GM10248 (cell line): ENCODE measurements around the gene TMEM45A.
"Not testable (repeated sequence)": the region's sequence is repeated elsewhere in the genome, so short reads cannot be mapped to it uniquely, and the experiment has no call there.

Source experiments
- CTCF ChIA-PET: fragments of 300-600 bp; sonication (Branson Sonifier 250); formaldehyde crosslinking; extraction: SDS; loops from one replicate; lab custom pipeline; 2021; ENCODE audit warnings: antibody characterized with exemption; lab: Yijun Ruan, JAX
- POLR2A ChIA-PET: fragments of 350-650 bp; sonication (Branson Sonifier 250); formaldehyde crosslinking; extraction: SDS; loops from one replicate; lab custom pipeline; 2020; ENCODE audit warnings: antibody characterized with exemption; lab: Yijun Ruan, JAX
- DNase-seq: peaks from one replicate; pipeline ENCODE4 v3.0.0; 2012; ENCODE audit errors: extremely low spot score
- TF ChIP-seq, protein P1 (sequence below): IDR thresholded peaks from 2 replicates; pipeline ENCODE4 v1.5.1; 2012; ENCODE audit warnings: mild to moderate bottlenecking, low read depth; ENCODE audit errors: extremely low read depth, missing control alignments, control extremely low read depth

The TMEM45A gene

DNA sequence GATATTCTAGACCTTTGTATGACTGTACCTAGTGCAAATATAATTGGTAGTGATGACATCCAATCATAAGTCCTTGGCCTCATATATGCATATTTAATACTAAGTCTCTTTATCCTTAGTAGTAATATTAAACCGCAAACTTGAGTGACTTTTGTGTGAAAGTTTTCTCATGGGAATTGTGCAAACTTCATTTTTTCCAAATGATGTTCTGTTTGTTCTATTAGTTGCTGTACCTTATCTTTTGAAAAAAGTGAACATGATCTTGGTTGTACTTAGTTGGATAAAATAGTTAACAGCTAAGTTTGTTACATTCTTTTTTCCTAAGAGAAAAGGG lies 43.2 kb downstream of the TMEM45A start:
- no peak for DNase-seq
- ChIA-PET POLR2A (no interaction called here), CTCF (no interaction called here)
- TF ChIP-seq, protein P1, sequence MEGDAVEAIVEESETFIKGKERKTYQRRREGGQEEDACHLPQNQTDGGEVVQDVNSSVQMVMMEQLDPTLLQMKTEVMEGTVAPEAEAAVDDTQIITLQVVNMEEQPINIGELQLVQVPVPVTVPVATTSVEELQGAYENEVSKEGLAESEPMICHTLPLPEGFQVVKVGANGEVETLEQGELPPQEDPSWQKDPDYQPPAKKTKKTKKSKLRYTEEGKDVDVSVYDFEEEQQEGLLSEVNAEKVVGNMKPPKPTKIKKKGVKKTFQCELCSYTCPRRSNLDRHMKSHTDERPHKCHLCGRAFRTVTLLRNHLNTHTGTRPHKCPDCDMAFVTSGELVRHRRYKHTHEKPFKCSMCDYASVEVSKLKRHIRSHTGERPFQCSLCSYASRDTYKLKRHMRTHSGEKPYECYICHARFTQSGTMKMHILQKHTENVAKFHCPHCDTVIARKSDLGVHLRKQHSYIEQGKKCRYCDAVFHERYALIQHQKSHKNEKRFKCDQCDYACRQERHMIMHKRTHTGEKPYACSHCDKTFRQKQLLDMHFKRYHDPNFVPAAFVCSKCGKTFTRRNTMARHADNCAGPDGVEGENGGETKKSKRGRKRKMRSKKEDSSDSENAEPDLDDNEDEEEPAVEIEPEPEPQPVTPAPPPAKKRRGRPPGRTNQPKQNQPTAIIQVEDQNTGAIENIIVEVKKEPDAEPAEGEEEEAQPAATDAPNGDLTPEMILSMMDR, result no peak

DNA sequence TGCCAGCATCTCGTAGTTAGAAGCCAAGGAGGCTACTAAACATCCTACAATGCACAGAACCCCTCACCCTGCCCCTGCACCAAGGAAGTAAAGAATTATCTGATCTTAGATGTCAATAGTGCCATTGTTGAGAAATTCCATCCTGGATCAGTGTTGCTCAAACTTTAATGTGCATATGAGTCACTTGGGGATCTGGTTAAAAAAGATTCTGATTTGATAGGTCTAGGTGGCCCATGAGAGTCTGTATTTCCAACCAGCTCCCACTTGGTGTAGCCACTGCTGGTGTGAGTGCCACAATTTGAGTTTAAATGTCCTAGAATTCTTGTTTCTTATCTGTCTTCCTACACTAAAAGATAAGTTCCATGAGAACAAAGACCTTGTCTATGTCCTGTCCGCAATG lies 43.7 kb downstream of the TMEM45A start:
- ChIA-PET POLR2A (no interaction called here), CTCF (no interaction called here)
- no peak for DNase-seq
- TF ChIP-seq, protein P1, result no peak

DNA sequence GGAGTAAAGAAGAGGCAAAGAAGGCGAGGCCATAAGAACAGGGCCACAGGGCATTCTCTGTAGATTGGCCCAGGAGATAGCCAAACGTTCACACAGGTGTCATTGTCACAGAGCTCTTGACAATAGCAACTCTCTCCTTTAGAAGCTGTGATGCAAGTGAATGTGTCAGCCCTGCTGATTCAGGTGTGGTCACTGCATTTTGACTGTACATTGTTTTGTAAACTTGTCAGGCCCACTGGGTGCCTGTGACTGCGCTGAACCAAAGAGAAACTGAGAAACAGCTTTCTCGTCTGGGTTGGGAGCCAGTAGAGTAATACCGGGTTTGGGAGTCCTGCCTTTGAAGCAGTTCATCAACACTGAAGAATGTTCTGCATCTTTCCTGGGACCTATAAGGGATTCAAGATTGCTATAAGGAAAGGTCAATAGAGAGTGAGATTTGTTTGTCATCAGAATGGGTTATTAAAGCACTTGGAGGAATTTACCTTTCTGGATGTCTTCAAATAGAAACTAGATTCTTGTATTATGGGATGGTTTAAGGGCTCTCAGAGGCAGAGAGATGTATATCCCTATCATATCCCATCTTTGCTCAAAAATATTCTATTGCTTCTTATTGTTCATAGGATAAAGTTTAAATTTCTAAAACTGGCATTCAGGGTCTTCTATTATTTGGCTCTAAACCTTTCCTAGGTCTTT lies 45.4 kb downstream of the TMEM45A start:
- ChIA-PET CTCF (interaction anchor here (1.2 kb wide), 1 partner anchor 15 kb away, joined by 3 read pairs; no protein-coding TSS in a partner anchor), POLR2A (interaction anchor here (0.6 kb wide), 1 partner anchor 223 kb away, joined by 5 read pairs; no protein-coding TSS in a partner anchor)
- TF ChIP-seq, protein P1, result no peak
- DNase-seq, result no peak

DNA sequence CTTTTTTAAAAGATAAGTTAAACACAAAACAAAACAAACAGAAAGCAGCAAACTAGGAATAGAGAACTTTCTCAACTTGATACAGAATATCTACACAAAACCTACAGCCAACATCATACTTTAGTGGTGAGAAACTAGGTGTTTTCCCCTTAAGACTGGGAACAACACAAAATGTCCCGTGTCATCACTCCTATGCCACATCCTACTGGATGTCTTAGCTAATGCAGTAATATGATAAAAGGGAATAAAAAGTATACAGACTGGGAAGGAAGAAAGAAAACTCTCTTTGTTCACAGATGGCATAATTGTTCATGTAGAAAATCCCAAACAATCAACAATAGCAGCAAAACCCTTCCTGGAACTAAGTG lies 45.9 kb downstream of the TMEM45A start:
- no peak for DNase-seq
- CTCF ChIA-PET, result interaction anchor here (1.2 kb wide), 1 partner anchor 16 kb away, joined by 3 read pairs; no protein-coding TSS in a partner anchor
- POLR2A ChIA-PET, result no interaction called here
- TF ChIP-seq, protein P1, result no peak

DNA sequence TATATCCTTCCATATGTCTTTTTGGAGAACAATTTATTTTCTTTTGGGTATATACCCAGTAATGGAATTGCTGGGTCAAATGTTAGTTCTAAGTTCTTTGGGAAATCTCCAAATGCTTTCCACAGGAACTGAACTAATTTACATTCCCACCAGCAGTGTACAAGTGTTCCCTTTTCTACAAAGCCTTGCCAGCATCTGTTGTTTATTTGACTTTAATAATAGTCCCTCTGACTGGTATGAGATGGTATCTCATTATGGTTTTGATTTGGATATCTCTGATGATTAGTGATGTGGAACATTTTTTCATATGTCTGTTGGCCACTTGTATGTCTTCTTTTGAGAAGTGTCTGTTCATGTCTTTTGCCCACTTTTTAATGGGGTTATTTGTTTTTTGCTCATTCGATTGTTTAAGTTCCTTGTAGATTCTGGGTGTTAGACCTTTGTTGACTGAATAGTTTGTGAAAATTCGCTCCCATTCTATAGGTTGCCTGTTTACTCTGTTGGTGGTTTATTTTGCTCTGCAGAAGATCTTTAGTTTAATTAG lies 48.4 kb downstream of the TMEM45A start:
- CTCF ChIA-PET, result interaction anchor here (1.2 kb wide), 1 partner anchor 34 kb away, joined by 3 read pairs; no protein-coding TSS in a partner anchor

DNA sequence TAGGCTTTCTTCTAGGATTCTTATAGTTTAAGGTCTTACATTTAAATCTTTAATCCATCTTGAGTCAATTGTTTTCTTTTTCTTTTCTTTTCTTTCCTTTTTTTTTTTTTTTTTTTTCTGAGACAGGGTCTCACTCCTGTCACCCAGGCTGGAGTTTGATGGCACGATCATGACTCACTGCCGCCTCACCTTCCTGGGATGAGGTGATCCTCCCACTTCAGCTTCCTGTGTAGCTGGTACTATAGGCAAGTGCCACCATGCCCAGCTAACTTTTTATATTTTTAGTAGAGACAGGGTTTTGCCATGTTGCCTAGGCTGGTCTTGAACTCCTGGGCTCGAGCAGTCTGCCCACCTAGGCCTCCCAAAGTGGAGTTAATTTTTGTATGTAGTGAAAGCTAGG lies 49.0 kb downstream of the TMEM45A start:
- POLR2A ChIA-PET, DNase-seq: not testable (repeated sequence)
- CTCF ChIA-PET, result interaction anchor here (1.2 to 1.7 kb wide), 2 partner anchors 11 to 78 kb away, joined by 3 to 5 read pairs; no protein-coding TSS in a partner anchor

More for the DNA sequence above, 48.4 kb downstream of the TMEM45A start:
- TF ChIP-seq, protein P1, result no peak
- no peak for DNase-seq
- POLR2A ChIA-PET, result no interaction called here

DNA sequence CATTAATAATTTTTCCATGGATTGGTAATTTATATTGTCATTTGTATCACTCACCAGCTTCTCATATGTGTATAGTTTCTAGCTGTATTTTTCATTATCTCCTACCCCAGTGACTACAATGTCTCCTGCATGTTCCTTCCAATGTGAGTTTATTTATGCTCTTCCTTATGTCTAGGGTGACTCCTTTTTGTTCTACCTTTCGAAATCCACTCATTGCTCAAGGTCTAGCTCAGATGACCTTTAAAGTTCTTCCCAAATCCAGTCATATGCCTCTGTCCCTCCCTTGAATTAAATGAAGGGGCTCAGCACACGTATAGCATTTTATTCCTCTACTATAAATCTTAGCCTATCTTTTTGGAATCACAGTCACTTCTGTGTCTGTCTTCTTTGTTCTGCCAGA lies 53.0 kb downstream of the TMEM45A start:
- CTCF ChIA-PET, result interaction anchor here (1.6 to 2.0 kb wide), 2 partner anchors 17 to 41 kb away, joined by 3 to 8 read pairs; no protein-coding TSS in a partner anchor
- POLR2A ChIA-PET, result no interaction called here
- DNase-seq, result no peak
- TF ChIP-seq, protein P1, result no peak
